T-helper 1 cell treated with Interleukin-12 subunit alpha and Interleukin-12 subunit beta and Interleukin-4 antibody, amounts not matched to agents 30 μg/mL and 1 μg/mL, for 36 hours (primary cell): Measurements from ENCODE around the gene ATL2.
"Not testable (repeated sequence)": the region's sequence is repeated elsewhere in the genome, so short reads cannot be mapped to it uniquely, and the experiment has no call there.

Experiments
- H3K27ac Mint-ChIP-seq: one replicate; pipeline ENCODE4 v1.8.0; 2021; ENCODE audit warnings: mild to moderate bottlenecking, mixed read lengths
- H3K27me3 Mint-ChIP-seq: one replicate; pipeline ENCODE4 v1.8.0; 2021; ENCODE audit warnings: low read depth, mixed read lengths
- H3K36me3 Mint-ChIP-seq: one replicate; pipeline ENCODE4 v1.8.0; 2021; ENCODE audit warnings: low read depth, mixed read lengths
- H3K4me1 Mint-ChIP-seq: one replicate; pipeline ENCODE4 v1.8.0; 2021; ENCODE audit warnings: low read depth, mixed read lengths
- H3K4me3 Mint-ChIP-seq: one replicate; pipeline ENCODE4 v1.8.0; 2021; ENCODE audit warnings: mild to moderate bottlenecking, moderate library complexity, mixed read lengths
- H3K9me3 Mint-ChIP-seq: one replicate; pipeline ENCODE4 v1.8.0; 2021; ENCODE audit warnings: mixed read lengths

The ATL2 gene

DNA sequence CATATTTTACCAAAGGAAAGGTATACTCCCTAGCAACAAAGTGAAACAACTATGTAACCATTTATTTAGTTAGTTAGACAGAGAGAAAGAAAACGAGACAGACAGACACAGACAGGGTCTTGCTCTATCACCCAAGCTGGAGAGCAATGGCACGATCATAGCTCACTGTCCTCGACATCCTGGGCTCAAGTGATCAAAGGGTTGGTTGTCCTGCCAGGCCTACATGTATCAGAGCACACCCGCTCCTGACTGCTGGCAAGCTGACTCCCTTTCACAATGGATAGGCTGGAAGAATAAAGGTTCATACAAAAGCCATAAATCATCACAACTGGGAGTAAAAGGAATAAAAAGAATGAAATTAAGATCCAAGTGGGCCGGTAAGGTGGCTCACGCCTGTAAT lies 53.5 kb downstream of the ATL2 start:
- Mint-ChIP-seq H3K36me3 (peaks cover 13% of the 10 kb centered on the region), H3K4me3 (no peak overlapping the region), H3K27ac (no peak overlapping the region), H3K4me1 (peaks cover 13% of the 10 kb centered on the region), H3K9me3 (peaks cover 3% of the 10 kb centered on the region), H3K27me3 (no peaks in the 10 kb centered on the region)

DNA sequence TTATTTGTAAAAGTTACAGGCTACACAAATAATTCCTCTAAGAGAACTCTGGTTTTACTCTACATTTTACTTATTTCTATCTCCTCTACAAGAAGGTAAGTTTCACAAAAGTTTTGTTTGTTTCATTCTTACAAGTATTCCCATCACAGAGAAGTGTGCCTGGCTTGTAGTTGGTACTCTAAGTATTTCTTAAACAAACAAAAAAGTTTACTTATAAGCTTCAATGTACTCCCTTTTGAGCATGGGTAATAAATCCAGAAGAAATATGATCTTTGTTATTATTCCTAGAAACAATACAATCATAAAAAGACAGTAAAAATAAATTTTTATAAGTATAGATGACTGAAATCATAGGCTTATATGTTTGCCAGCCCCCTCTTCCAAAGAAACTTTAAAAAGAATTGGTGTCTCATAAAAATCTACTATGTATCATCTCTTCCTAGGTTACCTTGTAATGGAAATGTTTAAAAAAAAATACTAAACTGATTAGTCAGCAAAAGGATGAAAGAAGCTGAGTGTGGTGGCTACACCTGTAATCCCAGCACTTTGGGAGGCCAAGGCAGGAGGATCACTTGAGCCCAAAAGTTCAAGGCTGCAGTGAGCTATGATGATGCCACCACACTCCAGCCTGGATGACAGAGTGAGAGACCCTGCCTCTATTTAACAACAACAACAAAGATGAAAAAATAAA lies 54.7 kb downstream of the ATL2 start:
- H3K4me1 Mint-ChIP-seq, result peaks cover 7% of the 10 kb centered on the region
- no peaks in the 10 kb centered on the region for H3K27me3 Mint-ChIP-seq
- H3K27ac Mint-ChIP-seq, result no peak overlapping the region

DNA sequence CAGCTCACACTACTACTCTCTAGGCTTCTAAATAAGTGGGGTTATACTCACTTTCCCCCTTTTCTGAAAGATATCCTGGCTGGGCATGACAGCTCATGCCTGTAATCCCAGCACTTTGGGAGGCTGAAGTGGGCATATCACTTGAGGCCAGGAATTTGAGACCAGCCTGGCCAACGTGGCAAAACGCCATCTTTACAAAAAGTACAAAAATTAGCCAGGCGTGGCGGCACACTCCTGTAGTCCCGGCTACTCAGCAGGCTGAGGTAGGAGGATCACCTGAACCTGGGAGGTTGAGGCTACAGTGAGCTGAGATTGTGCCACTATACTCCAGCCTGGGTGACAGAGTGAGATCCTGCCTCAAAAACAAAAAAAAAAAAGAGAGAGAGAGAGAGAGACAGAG lies 57.8 kb downstream of the ATL2 start:
- not testable (repeated sequence) for H3K4me3 Mint-ChIP-seq, H3K9me3 Mint-ChIP-seq, H3K4me1 Mint-ChIP-seq, H3K27ac Mint-ChIP-seq, H3K27me3 Mint-ChIP-seq
- H3K36me3 Mint-ChIP-seq, result peaks cover 19% of the 10 kb centered on the region

More for the DNA sequence above, 54.7 kb downstream of the ATL2 start:
- Mint-ChIP-seq H3K4me3 (no peak overlapping the region), H3K9me3 (no peaks in the 10 kb centered on the region), H3K36me3 (peaks cover 14% of the 10 kb centered on the region)

DNA sequence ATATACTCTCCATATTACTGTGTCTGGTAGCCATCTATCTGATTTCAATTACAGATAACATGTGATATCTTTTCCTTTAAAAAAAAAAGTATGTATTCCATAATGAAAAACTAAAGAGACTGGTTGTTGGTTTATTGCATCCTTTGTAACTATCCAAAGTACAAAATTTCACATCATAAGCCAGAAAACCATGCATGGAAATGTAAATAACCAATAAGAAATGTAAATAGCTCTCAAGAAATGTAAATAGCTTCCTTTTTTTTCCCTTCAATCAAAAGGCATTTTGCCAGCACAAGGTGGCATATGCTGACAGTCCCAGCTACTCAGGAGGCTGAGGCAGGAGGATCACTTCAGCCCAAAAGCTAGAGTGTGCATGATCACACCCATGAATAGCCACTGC lies 59.3 kb downstream of the ATL2 start:
- H3K27me3 Mint-ChIP-seq, result no peaks in the 10 kb centered on the region
- peaks cover 29% of the 10 kb centered on the region for H3K36me3 Mint-ChIP-seq

DNA sequence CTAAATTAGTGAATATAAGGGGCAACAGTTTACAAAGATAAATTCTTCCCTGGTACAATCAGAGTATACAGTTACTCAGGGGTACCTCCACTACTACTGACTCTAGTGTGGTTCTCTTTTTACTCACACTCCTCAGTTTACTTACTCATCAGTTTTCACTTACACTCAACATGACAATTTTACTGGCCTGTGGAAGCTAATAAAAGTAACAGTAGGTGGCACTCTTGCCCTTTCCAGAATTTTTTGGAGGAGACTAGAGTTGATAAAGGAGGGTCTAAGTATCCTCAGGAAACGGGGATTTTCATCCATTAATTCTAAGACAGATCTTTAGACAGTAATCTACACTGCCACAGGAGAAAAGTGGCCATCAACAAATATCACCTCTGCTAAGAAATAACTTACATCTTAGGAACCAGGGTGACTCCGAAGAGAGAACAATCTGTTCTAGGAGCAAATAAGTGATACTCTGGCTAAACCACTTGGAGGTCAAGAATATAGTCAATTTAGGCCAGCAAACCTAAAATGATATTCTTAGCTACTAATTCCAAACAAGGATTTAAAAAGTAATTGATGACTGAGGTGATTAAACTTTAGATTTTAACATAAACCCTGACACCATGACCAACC lies 61.3 kb downstream of the ATL2 start:
- H3K27ac Mint-ChIP-seq, result no peak overlapping the region
- H3K27me3 Mint-ChIP-seq, result no peaks in the 10 kb centered on the region
- peaks cover 10% of the 10 kb centered on the region for H3K4me1 Mint-ChIP-seq
- no peak overlapping the region for H3K4me3 Mint-ChIP-seq
- H3K9me3 Mint-ChIP-seq, result peaks cover 4% of the 10 kb centered on the region
- peaks cover 41% of the 10 kb centered on the region for H3K36me3 Mint-ChIP-seq

More for the DNA sequence above, 59.3 kb downstream of the ATL2 start:
- H3K27ac Mint-ChIP-seq, result no peak overlapping the region
- H3K4me3 Mint-ChIP-seq, result no peak overlapping the region
- H3K4me1 Mint-ChIP-seq, result peaks cover 8% of the 10 kb centered on the region
- H3K9me3 Mint-ChIP-seq, result peaks cover 2% of the 10 kb centered on the region

DNA sequence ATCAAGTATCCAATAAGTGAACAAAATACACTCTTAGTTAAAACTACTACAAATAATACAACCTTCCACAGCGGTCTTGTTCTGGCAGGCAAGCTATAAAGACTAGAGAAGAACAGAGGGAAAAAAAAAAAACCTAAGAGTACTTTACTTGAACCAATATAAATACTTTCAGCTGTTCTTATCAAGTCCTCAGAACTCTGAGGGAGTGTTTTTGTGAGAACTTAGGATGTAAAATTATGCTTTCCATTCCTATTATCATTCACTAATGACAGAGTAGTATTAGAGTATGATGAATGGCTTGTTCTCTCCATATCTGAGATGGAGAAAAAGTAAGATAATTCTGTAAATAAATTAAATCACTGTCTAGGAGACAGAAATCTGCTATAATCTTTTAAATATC lies 68.3 kb downstream of the ATL2 start:
- Mint-ChIP-seq H3K27ac (no peak overlapping the region), H3K27me3 (no peaks in the 10 kb centered on the region), H3K36me3 (peaks cover 57% of the 10 kb centered on the region), H3K4me3 (no peak overlapping the region), H3K4me1 (peaks cover 14% of the 10 kb centered on the region), H3K9me3 (peaks cover 4% of the 10 kb centered on the region)

DNA sequence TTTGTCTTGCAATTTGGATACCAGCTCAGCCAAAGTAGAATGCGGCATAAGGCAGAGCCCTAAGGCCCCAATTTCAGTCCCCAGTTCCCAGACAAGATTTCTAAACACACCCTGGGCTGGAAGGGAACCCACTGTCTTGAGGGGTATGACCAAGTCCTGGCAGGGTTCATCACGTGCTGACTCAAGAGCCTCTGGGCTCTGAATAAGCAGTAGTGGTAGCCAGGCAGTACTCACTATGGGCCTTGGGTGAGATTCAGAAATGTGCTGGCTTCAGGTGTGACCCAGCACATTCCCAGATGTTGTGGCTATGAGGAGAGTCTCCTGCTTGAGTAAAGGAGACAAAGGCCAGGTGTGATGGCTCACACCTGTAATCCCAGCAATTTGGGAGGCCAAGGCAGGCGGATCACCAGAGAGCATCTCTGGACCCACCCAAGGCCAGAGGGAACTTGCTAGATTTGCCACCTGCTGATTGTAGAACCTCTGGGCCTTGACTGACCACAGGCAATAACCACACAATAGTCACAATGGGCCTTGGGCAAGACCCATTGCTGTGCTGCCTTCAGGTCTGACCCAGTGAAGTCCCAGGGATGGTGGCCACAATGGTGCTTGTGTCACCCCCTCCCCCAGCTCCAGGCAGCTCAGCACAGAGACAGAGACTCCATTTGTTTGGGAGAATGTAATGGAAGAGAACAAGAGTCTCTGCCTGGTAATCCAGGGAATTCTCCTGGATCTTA lies 74.9 kb downstream of the ATL2 start:
- H3K36me3 Mint-ChIP-seq, result peaks cover 45% of the 10 kb centered on the region
- H3K9me3 Mint-ChIP-seq, result no peaks in the 10 kb centered on the region
- H3K4me1 Mint-ChIP-seq, result peaks cover 24% of the 10 kb centered on the region
- no peak overlapping the region for H3K4me3 Mint-ChIP-seq
- no peaks in the 10 kb centered on the region for H3K27me3 Mint-ChIP-seq
- no peak overlapping the region for H3K27ac Mint-ChIP-seq

DNA sequence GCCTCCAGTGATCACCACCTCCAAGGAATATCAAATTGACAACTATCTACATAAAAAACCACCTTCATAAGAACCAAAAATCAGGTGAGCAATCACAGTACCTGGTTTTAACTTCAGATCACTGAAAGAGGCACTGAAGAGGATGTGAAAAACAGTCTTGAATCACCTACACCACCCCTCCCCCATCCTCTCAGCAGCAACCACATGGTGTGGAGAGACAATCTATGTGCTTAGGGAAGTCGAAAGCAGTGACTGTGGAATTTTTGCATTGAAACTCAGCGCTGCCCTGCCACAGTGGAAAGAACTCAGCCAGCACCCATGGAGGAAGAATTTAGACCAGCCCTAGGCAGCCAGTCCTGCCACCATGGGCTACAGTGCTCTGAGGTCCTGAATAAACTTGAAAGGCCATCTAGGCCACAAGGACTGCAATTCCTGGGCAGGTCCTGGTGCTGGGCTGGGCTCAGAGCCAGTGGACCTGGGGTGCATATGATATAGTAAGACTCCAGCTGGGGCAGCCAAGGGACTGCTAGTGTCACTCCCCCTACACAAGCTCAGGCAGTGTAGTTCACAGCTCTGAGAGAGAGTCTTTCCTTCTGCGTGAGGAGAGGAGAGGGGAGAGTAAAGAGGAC lies 75.6 kb downstream of the ATL2 start:
- Mint-ChIP-seq H3K4me3 (no peak overlapping the region), H3K9me3 (no peaks in the 10 kb centered on the region), H3K36me3 (peaks cover 47% of the 10 kb centered on the region), H3K27me3 (no peaks in the 10 kb centered on the region), H3K4me1 (peaks cover 24% of the 10 kb centered on the region), H3K27ac (no peak overlapping the region)

DNA sequence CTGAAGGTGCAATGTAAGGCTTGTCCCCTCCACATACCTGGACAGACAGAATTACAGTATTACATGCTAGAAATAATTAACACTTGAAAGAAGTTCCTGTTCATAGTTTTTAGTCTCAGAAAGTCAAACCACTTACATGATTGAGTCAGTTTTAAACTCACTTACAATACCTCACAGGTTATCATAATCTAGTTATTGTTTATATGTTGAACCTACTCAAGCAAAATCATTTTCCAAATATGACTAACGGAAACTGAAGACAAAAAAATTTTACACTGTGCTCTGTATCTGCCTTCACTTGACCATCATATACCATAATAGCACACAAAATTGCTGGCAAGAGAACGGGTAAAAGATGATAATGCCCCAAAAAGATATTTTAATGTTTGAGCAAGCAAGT lies 78.5 kb downstream of the ATL2 start:
- H3K4me3 Mint-ChIP-seq, result no peak overlapping the region
- H3K27me3 Mint-ChIP-seq, result no peaks in the 10 kb centered on the region
- peaks cover 11% of the 10 kb centered on the region for H3K4me1 Mint-ChIP-seq
- H3K9me3 Mint-ChIP-seq, result no peaks in the 10 kb centered on the region
- H3K27ac Mint-ChIP-seq, result no peak overlapping the region
- peaks cover 44% of the 10 kb centered on the region for H3K36me3 Mint-ChIP-seq

DNA sequence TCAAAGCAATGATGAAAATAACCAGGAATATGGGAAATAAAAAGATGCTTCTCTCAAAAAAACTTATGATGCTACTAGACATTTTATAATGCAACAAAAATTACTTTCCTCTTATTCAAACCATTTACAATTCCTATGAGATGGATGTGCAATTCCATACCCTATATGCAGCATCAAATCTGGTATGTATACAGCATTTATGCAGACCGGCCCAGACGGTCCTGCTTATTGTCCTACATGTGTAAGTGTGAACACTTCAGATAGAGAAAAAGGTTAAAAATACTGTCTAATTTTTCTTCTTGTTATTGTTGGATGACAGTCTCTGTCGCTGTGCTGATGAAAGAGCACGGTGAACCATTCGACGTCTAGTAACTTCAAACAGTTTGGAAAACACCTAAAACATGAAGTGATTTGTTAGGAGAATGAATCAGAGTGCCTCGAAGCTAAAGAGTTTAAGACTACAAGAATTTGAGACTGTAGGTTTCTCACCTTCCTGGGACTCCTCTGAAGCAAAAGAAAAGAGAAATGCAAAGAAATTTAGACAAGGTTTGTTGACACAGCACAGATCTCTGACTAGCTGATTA lies 80.8 kb downstream of the ATL2 start:
- H3K36me3 Mint-ChIP-seq, result peaks cover 33% of the 10 kb centered on the region
- no peaks in the 10 kb centered on the region for H3K9me3 Mint-ChIP-seq
- H3K4me3 Mint-ChIP-seq, result no peak overlapping the region
- no peak overlapping the region for H3K27ac Mint-ChIP-seq
- H3K4me1 Mint-ChIP-seq, result peaks cover 2% of the 10 kb centered on the region
- no peaks in the 10 kb centered on the region for H3K27me3 Mint-ChIP-seq

DNA sequence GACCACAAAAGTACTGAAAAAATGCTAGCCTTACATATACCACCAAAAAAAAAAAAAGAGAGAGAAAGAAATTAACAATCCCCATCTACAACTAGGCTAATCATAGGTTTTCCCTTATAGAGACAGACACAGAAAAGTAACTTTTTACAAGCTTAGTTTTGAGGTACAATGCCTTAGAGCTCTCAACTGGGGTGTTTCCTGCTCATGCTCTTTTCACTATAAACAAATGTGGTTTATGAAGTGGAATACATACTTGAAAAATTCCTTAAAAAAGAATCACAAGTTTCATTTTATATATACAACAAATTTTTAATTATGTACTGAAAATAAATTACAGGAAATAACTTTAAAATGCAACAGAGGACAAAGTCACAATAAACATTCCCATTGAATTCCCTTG lies 82.5 kb downstream of the ATL2 start:
- Mint-ChIP-seq H3K9me3 (no peaks in the 10 kb centered on the region), H3K36me3 (peaks cover 25% of the 10 kb centered on the region), H3K27ac (no peak overlapping the region), H3K4me1 (no peaks in the 10 kb centered on the region), H3K4me3 (no peak overlapping the region), H3K27me3 (peaks cover 5% of the 10 kb centered on the region)

DNA sequence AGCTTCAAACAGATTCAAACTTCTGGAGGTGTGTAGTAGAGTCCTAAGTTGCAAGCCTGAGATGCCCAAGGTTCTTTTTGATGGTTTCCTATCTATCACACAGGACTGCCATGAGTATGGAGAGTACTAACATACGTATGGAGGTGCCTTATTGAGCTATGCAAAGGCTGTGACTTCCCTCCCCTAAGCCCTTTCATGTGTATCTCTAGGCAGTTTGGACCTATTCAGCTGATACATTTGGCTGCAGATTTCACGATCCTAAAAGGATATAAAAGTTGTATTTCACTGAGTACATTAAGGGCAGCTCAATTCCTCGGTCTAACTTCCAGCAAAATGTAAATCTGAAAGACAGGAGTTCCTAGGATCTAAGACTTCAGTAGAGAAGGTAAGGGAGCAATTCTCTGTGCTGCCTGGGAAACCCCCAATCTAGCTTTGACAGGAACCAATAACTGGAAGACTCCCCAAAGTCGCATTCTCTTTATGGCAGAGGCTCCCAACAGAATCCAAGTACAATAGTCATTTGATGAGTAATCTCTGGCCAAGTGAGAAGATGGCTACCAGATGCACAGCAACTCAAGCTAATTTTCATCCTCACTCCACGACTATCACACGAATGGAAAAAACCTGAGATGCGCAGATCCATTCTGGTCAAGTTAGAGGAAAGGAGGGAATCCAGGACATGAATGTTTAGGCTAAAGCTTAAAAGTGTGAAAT lies 83.8 kb downstream of the ATL2 start:
- no peaks in the 10 kb centered on the region for H3K9me3 Mint-ChIP-seq
- H3K36me3 Mint-ChIP-seq, result peaks cover 19% of the 10 kb centered on the region
- H3K4me3 Mint-ChIP-seq, result no peak overlapping the region
- no peak overlapping the region for H3K27ac Mint-ChIP-seq
- no peaks in the 10 kb centered on the region for H3K4me1 Mint-ChIP-seq
- peaks cover 8% of the 10 kb centered on the region for H3K27me3 Mint-ChIP-seq

DNA sequence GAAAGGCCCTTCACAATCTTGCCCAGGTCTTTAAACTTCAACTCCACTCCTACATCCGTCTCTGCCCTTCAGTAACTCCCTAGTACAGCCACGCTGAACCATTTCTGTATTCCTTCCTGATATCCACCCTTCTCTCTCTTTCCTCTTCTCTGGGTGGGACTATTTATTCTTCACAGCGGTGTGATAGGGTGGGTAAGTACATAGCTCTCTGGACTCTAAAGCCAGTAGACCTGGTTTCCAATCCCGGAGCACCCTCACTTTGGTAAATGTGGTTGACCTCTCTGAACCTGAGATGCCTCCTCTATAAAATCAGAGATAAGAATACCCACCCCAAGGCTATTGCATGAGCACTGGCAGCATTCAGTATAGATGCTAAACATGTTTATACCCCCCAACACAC lies 86.7 kb downstream of the ATL2 start:
- no peaks in the 10 kb centered on the region for H3K36me3 Mint-ChIP-seq
- H3K27ac Mint-ChIP-seq, result no peak overlapping the region
- no peak overlapping the region for H3K4me3 Mint-ChIP-seq
- H3K9me3 Mint-ChIP-seq, result no peaks in the 10 kb centered on the region
- peaks cover 22% of the 10 kb centered on the region for H3K27me3 Mint-ChIP-seq
- H3K4me1 Mint-ChIP-seq, result no peaks in the 10 kb centered on the region

DNA sequence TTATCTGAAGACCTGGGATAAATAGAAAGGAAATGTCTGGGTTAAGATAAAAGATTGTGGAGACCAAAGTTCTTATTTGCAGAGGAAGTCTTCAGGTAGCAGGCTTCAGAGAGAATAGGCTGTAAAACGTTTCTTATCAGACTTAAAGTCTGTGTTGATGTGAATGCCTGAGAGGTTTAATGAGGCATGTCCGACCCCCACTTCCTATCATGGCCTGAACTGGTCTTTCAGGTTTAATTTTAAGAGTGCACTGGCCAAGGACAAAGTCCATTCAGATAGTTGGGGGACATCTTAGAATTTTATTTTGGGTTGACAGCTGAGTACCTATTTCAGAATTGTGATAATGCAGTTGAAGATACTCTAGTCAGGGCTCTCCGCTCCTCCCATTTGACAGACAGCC lies 92.1 kb downstream of the ATL2 start:
- H3K4me3 Mint-ChIP-seq, result no peak overlapping the region

More for the DNA sequence above, 92.1 kb downstream of the ATL2 start:
- Mint-ChIP-seq H3K36me3 (no peaks in the 10 kb centered on the region), H3K27me3 (peaks cover 33% of the 10 kb centered on the region), H3K27ac (no peak overlapping the region), H3K4me1 (no peaks in the 10 kb centered on the region), H3K9me3 (no peaks in the 10 kb centered on the region)
